ENCODE measurements around the gene KBTBD12. TPM values are rescaled to one million over a fixed set of nuclear protein-coding genes. Genes with fewer than 3 reads are reported as not detected.

The KBTBD12 gene
- total and polyA plus RNA-seq, 12 donors = 5.1 to 54.2 (median 31.5) TPM

DNA sequence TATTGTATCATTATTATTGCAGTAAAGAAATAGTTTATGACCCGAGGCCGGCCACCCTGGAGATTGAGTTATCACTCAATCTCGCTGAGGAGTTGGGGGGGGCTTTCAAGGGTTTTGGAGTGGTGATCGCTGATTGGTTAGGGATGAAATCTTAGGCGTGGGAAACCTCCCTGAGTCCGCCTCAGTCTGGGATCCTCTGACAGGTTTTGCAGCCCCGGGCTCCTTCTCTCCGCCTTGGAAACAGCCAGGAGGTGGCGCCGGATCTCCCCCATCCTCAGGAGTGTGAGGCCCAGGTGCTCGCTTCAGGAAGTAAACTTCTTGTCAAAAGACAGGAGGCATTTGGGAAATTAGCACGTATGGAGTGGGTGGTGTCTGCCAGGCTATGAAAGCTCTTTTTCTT, 96.1 kb downstream of the KBTBD12 start:
- no peak overlapping the region for H3K27ac ChIP-seq
- peaks cover 0 to 22% (median 16%) of the 10 kb centered on the region in 7 donors for H3K27me3 ChIP-seq
- no peak for DNase-seq
- H3K4me3 ChIP-seq = no peak overlapping the region
- H3K4me1 ChIP-seq = peaks cover 0 to 8% (median 0%) of the 10 kb centered on the region in 9 donors
- H3K36me3 ChIP-seq = no peaks in the 10 kb centered on the region
- 11% methylated on average over 12 of the region's 12 CpGs for WGBS, 2 donors
- no peaks in the 10 kb centered on the region for H3K9me3 ChIP-seq
- TF ChIP-seq, protein P1, sequence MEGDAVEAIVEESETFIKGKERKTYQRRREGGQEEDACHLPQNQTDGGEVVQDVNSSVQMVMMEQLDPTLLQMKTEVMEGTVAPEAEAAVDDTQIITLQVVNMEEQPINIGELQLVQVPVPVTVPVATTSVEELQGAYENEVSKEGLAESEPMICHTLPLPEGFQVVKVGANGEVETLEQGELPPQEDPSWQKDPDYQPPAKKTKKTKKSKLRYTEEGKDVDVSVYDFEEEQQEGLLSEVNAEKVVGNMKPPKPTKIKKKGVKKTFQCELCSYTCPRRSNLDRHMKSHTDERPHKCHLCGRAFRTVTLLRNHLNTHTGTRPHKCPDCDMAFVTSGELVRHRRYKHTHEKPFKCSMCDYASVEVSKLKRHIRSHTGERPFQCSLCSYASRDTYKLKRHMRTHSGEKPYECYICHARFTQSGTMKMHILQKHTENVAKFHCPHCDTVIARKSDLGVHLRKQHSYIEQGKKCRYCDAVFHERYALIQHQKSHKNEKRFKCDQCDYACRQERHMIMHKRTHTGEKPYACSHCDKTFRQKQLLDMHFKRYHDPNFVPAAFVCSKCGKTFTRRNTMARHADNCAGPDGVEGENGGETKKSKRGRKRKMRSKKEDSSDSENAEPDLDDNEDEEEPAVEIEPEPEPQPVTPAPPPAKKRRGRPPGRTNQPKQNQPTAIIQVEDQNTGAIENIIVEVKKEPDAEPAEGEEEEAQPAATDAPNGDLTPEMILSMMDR (IDR thresholded peaks at IDR 0.05) = peak in 5 of 9 donors; percentile 22 to 41 (median 29)
- intact Hi-C loops (cut with DNase I) = no loop called here
- no peak for ATAC-seq

- H3K9me3 ChIP-seq = no peaks in the 10 kb centered on the region
- 89 to 93% methylated on average over 14 of the region's 14 CpGs for whole genome bisulfite sequencing, 2 donors
- DNase-seq = no peak
- TF ChIP-seq, protein P1 (IDR thresholded peaks at IDR 0.05) = no peak
- H3K36me3 ChIP-seq = no peaks in the 10 kb centered on the region
- H3K4me3 ChIP-seq = no peak overlapping the region
- H3K27ac ChIP-seq = no peak overlapping the region
- intact Hi-C loops (cut with DNase I) = no loop called here
- ATAC-seq = no peak
- H3K4me1 ChIP-seq = peaks cover 0 to 3% (median 0%) of the 10 kb centered on the region in 9 donors
- peaks cover 0 to 17% (median 9%) of the 10 kb centered on the region in 7 donors for H3K27me3 ChIP-seq
Measured at GRCh38 chr3:128012050-128012449, 97.0 kb downstream of the KBTBD12 start.

DNA sequence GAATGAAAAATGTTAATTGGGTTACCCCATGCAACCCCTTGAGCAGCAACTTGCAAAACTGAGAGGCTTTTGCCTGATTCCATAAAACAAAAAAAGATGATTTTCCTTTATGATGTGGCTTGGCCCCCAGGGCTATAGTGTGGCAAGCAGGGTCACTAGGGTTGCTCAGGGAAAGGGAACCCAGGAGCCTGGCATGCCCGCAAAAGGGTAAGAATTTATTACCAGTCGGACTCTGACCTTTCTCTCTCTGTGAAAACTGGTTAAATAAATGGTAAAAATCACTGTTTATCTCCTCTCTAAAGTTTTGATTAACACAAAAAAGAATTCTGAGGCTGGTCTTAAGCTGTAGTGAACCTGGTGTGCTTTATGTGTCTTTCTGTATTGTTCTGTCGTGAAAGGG, 99.5 kb downstream of the KBTBD12 start:
- intact Hi-C loops (cut with DNase I) = no loop called here
- ATAC-seq = no peak
- no peaks in the 10 kb centered on the region for H3K36me3 ChIP-seq
- TF ChIP-seq, protein P1 (IDR thresholded peaks at IDR 0.05) = no peak
- H3K9me3 ChIP-seq = no peaks in the 10 kb centered on the region
- 94 to 96% methylated on average over 3 of the region's 3 CpGs for WGBS, 2 donors
- H3K27ac ChIP-seq = no peak overlapping the region
- peaks cover 0 to 9% (median 7%) of the 10 kb centered on the region in 7 donors for H3K27me3 ChIP-seq
- no peak overlapping the region for H3K4me3 ChIP-seq
- H3K4me1 ChIP-seq = no peaks in the 10 kb centered on the region
- no peak for DNase-seq

GRCh38 chr3:128016502-128016901, 101.5 kb downstream of the KBTBD12 start:
- 78 to 87% methylated on average over 1 of the region's 1 CpG for WGBS, 2 donors
- no peaks in the 10 kb centered on the region for H3K4me1 ChIP-seq
- no peak for ATAC-seq
- no peaks in the 10 kb centered on the region for H3K9me3 ChIP-seq
- H3K36me3 ChIP-seq = no peaks in the 10 kb centered on the region
- H3K4me3 ChIP-seq = no peak overlapping the region
- H3K27ac ChIP-seq = no peak overlapping the region
- TF ChIP-seq, protein P1 (IDR thresholded peaks at IDR 0.05) = no peak
- H3K27me3 ChIP-seq = peaks cover 0 to 7% (median 2%) of the 10 kb centered on the region in 7 donors
- intact Hi-C loops (cut with DNase I) = no loop called here
- DNase-seq = no peak
